Uterus (tissue), 4 donors: ENCODE data around the gene FAM76B. TPM values are rescaled to one million over a fixed set of nuclear protein-coding genes. Genes with fewer than 3 reads are reported as not detected.

Experiments
- DNase-seq, 2 donors: peaks; one replicate each; pipeline ENCODE4 v3.0.0-alpha.2; 2019 to 2020
- H3K27ac ChIP-seq, 2 donors: fragments of 200-600 bp; sonication (generic); 1 replicate in 1 of 2; 2 replicates in 1 of 2; pipeline ENCODE4 v1.5.1; 2016 to 2018
- H3K27me3 ChIP-seq, 2 donors: fragments of 200-600 bp; sonication (generic); one replicate each; pipeline ENCODE4 v1.5.1; 2018 to 2019; ENCODE audit warnings: control low read depth in 1 of 2
- H3K36me3 ChIP-seq, 2 donors: fragments of 200-600 bp; sonication (generic); one replicate each; pipeline ENCODE4 v1.5.1; 2019; ENCODE audit warnings: control low read depth in 1 of 2
- H3K4me1 ChIP-seq, 2 donors: fragments of 200-600 bp; sonication (generic); one replicate each; pipeline ENCODE4 v1.5.1; 2018 to 2019; ENCODE audit warnings: control low read depth in 1 of 2
- H3K4me3 ChIP-seq, 2 donors: fragments of 200-600 bp; sonication (generic); 1 replicate in 1 of 2; 2 replicates in 1 of 2; pipeline ENCODE4 v1.5.1; 2018 to 2019; ENCODE audit warnings: mild to moderate bottlenecking in 1 of 2
- H3K9me3 ChIP-seq, 2 donors: fragments of 200-600 bp; sonication (generic); one replicate each; pipeline ENCODE4 v1.5.1; 2019; ENCODE audit warnings: control low read depth in 1 of 2
- CTCF ChIP-seq, 4 experiments: fragments of 200-600 bp in 2 of 4; fragments of 450-650 bp in 2 of 4; sonication (generic) in 2 of 4; IDR thresholded peaks; one replicate each; pipeline ENCODE4 v1.5.1; 2016 to 2019; ENCODE audit warnings: antibody characterized with exemption in 4 of 4, mild to moderate bottlenecking in 2 of 4, moderate library complexity in 1 of 4
- POLR2A ChIP-seq, 2 donors: fragments of 450-650 bp; IDR thresholded peaks; one replicate each; pipeline ENCODE4 v1.6.1; 2016; ENCODE audit warnings: antibody characterized with exemption in 2 of 2, mild to moderate bottlenecking in 1 of 2, moderate library complexity in 1 of 2
- intact Hi-C: fragments of 100-400 bp; cut with DNase I; formaldehyde crosslinking; loops from one replicate; pipeline ENCODE4 v1.15.1; 2023; ENCODE audit warnings: low total_unique reads
- total RNA-seq, 4 donors: library from RNA; depleted of rRNA in 3 of 4; stranded (reverse); fragments of >200 nt in 3 of 4; gene quantifications; one replicate each; pipeline versions ENCODE4 v1.1.0 to v1.2.4, GENCODE V29; 2014 to 2023
- donor health status: DM: yes; HTN: yes; CAD: no.

The FAM76B gene
- total RNA-seq, 4 donors from 2014 or later: 15.9 to 63.5 (median 26.5) TPM

GRCh38 chr11:95792200-95792599 lies 2.6 kb upstream of the FAM76B start:
- intact Hi-C loops: no loop called here
- no peaks in the 10 kb centered on the region for H3K27me3 ChIP-seq

GRCh38 chr11:95791709-95792033 lies 2.1 kb upstream of the FAM76B start:
- Histone ChIP-seq H3K27me3 (no peaks in the 10 kb centered on the region), H3K4me1 (peaks cover 0 to 9% of the 10 kb centered on the region in 2 donors), H3K36me3 (no peaks in the 10 kb centered on the region), H3K4me3 (peak overlapping the region in 1 of 2 donors; percentile 76), H3K27ac (no peak overlapping the region), H3K9me3 (no peaks in the 10 kb centered on the region)
- intact Hi-C loops: no loop called here
- DNase-seq: no peak
- TF ChIP-seq CTCF (IDR thresholded peaks at IDR 0.05): no peak
- no peak for TF ChIP-seq POLR2A (IDR thresholded peaks at IDR 0.05)

More at GRCh38 chr11:95792200-95792599, 2.6 kb upstream of the FAM76B start:
- Histone ChIP-seq H3K36me3 (no peaks in the 10 kb centered on the region), H3K4me1 (peaks cover 0 to 9% of the 10 kb centered on the region in 2 donors), H3K27ac (no peak overlapping the region), H3K4me3 (no peak overlapping the region), H3K9me3 (no peaks in the 10 kb centered on the region)
- no peak for DNase-seq
- TF ChIP-seq CTCF (IDR thresholded peaks at IDR 0.05) (no peak), POLR2A (IDR thresholded peaks at IDR 0.05) (no peak)

GRCh38 chr11:95790933-95791708 lies 1.5 kb upstream of the FAM76B start:
- intact Hi-C loops: no loop called here
- Histone ChIP-seq H3K9me3 (no peaks in the 10 kb centered on the region), H3K36me3 (no peaks in the 10 kb centered on the region), H3K4me3 (peak overlapping the region; percentile 76 to 83), H3K27me3 (no peaks in the 10 kb centered on the region), H3K27ac (peak overlapping the region; percentile 99), H3K4me1 (peaks cover 0 to 9% of the 10 kb centered on the region in 2 donors)
- DNase-seq: peak; percentile 65 to 69
- TF ChIP-seq POLR2A (IDR thresholded peaks at IDR 0.05) (no peak), CTCF (IDR thresholded peaks at IDR 0.05) (no peak)

- Histone ChIP-seq H3K27ac (peak within 1 kb of the TSS; percentile 99), H3K4me3 (peak within 1 kb of the TSS; percentile 76 to 83), H3K4me1 (peaks cover 0 to 9% of the 10 kb centered on the region in 2 donors), H3K36me3 (no peaks in the 10 kb centered on the region), H3K27me3 (no peaks in the 10 kb centered on the region), H3K9me3 (no peaks in the 10 kb centered on the region)
- TF ChIP-seq CTCF (IDR thresholded peaks at IDR 0.05): peak in 1 of 4 experiments; percentile 8
- TF ChIP-seq POLR2A (IDR thresholded peaks at IDR 0.05): peak; percentile 65 to 84
- DNase-seq: peak; percentile 91 to 98
- intact Hi-C loops: no loop called here
These were observed 746 bp upstream of the FAM76B start, which contains the start of gene CEP57 for GRCh38 chr11:95790123-95790932. Gene CEP57 (plus strand): TSS chr11:95790498. CDS start chr11:95790699, 201 bp downstream.
